22Rv1 (cell line): ENCODE data around the gene NBEA.
A peak's percentile ranks its signal among the peaks of the same experiment; 100 is the strongest.

Experiments used
- H3K27ac ChIP-seq: fragments of 450-650 bp; 2 replicates; pipeline ENCODE4 v1.5.1; 2017
- CTCF ChIP-seq: fragments of 450-650 bp; IDR thresholded peaks from 2 replicates; pipeline ENCODE4 v1.5.1; 2017; ENCODE audit warnings: mild to moderate bottlenecking
- ZFX ChIP-seq: fragments of 450-650 bp; IDR thresholded peaks from 2 replicates; pipeline ENCODE4 v1.6.1; 2017; ENCODE audit warnings: antibody characterized with exemption, borderline replicate concordance

The NBEA gene

GRCh38 chr13:35210261-35210660 is 268.2 kb downstream of the NBEA start:
- H3K27ac ChIP-seq = no peak overlapping the region

GRCh38 chr13:35211949-35212348 is 269.9 kb downstream of the NBEA start:
- TF ChIP-seq CTCF (no peak), ZFX (no peak)
- H3K27ac ChIP-seq = no peak overlapping the region

More at GRCh38 chr13:35210261-35210660, 268.2 kb downstream of the NBEA start:
- TF ChIP-seq CTCF (peak; percentile 31; the same call in 1 of the 2 replicates), ZFX (no peak)

GRCh38 chr13:35213911-35214310 is 271.8 kb downstream of the NBEA start:
- TF ChIP-seq ZFX (no peak), CTCF (no peak)
- H3K27ac ChIP-seq = no peak overlapping the region

DNA sequence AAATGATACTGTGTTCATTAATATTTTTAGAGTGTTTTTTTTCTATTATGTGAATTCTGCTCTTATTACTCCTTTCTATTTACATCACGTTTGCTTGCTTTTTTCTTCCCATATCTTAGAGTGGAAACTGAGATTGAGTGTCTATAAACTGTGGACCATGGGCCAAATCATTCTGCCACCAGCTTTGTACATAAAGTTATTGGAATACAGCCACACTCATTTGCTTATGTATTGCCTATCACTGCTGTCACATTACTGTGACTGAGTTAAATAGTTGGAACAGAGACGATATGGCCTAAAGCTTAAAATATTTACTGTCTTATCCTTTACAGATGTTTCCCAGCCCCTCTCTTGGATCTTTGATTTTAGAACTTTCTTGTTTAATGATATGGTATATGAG is 274.1 kb downstream of the NBEA start:
- no peak for TF ChIP-seq ZFX
- no peak overlapping the region for H3K27ac ChIP-seq

DNA sequence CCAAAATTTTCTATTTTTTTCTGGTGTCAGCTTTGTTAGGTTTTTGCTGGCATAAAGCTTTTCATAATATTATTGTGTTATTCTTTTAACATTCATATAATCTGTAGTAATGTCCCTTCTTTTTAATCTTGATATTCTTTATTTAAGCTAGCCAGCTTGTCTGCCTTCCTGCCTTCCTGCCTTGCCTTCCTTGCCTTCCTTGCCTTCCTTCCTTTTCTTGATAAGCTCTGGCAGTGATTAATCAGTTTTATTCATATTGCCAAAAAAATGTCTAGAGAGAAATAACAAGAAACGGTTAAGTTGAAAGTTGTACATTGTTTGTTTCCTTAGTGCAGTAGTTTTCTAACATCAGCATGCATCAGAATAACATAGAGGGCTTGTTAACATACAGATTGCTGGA is 277.0 kb downstream of the NBEA start:
- TF ChIP-seq CTCF (no peak), ZFX (no peak)
- no peak overlapping the region for H3K27ac ChIP-seq

GRCh38 chr13:35225159-35225558 is 283.1 kb downstream of the NBEA start:
- TF ChIP-seq ZFX = no peak
- no peak overlapping the region for H3K27ac ChIP-seq

DNA sequence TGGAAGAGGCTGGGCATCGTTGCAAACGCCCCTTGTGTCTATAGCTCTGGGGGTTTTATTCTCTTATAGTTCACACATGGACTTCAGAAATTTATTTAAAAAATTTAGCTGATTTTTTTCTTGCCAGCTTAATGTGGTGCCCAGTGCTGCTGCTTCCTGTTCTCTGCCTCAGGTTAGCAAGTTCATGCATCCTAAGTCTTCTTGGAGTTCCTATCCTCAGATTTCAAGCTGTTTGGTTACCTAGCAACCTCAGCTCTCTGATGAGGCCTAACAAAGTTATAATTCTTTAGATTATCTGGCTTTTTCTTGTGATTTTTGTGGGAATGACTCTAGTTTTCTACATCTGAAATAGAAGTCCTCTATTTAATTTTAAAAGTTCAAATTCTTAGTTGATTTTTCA is 283.5 kb downstream of the NBEA start:
- TF ChIP-seq ZFX (no peak), CTCF (no peak)

GRCh38 chr13:35228536-35228935 is 286.5 kb downstream of the NBEA start:
- TF ChIP-seq CTCF (no peak), ZFX (no peak)
- no peak overlapping the region for H3K27ac ChIP-seq

More for the DNA sequence above, 283.5 kb downstream of the NBEA start:
- H3K27ac ChIP-seq = no peak overlapping the region
